Activated CD4-positive, alpha-beta T cell treated with anti-CD3 and anti-CD28 coated beads, Interleukin-2, amount 10 ng/mL, durations not matched to agents 7 days and 5 days (primary cell): Measurements from ENCODE around the gene TMEM183A. TPM values are rescaled to one million over a fixed set of nuclear protein-coding genes. Genes with fewer than 3 reads are reported as not detected.

Experiments used
- CTCF ChIA-PET: fragments of 350-600 bp; sonication (Branson Sonifier 250); formaldehyde crosslinking; loops from one replicate; lab custom pipeline; 2021; ENCODE audit warnings: antibody characterized with exemption; lab: Charles Lee
- POLR2A ChIA-PET: fragments of 350-600 bp; sonication (Branson Sonifier 250); formaldehyde crosslinking; loops from one replicate; lab custom pipeline; 2021; ENCODE audit warnings: antibody characterized with exemption; lab: Charles Lee
- DNase-seq: peaks from one replicate; pipeline ENCODE4 v3.0.0-alpha.2; 2020
- H3K27ac Mint-ChIP-seq: one replicate; pipeline ENCODE4 v1.8.0; 2021; ENCODE audit warnings: mild to moderate bottlenecking, moderate library complexity, mixed read lengths
- H3K27me3 Mint-ChIP-seq: one replicate; pipeline ENCODE4 v1.8.0; 2021; ENCODE audit warnings: mixed read lengths
- H3K36me3 Mint-ChIP-seq: one replicate; pipeline ENCODE4 v1.8.0; 2021; ENCODE audit warnings: low read depth, mixed read lengths
- H3K4me1 Mint-ChIP-seq: one replicate; pipeline ENCODE4 v1.8.0; 2021; ENCODE audit warnings: mixed read lengths
- H3K4me3 Mint-ChIP-seq: one replicate; pipeline ENCODE4 v1.8.0; 2021; ENCODE audit warnings: mild to moderate bottlenecking, moderate library complexity, mixed read lengths
- H3K9me3 Mint-ChIP-seq: one replicate; pipeline ENCODE4 v1.8.0; 2021; ENCODE audit warnings: mixed read lengths
- total RNA-seq, 2 experiments: library from RNA; stranded (reverse); gene quantifications; one replicate each; pipeline ENCODE4 v1.2.3, GENCODE V29; 2021

Gene TMEM183A
- total RNA-seq, 2 experiments from 2014 or later: 68.3 to 72.2 TPM

DNA sequence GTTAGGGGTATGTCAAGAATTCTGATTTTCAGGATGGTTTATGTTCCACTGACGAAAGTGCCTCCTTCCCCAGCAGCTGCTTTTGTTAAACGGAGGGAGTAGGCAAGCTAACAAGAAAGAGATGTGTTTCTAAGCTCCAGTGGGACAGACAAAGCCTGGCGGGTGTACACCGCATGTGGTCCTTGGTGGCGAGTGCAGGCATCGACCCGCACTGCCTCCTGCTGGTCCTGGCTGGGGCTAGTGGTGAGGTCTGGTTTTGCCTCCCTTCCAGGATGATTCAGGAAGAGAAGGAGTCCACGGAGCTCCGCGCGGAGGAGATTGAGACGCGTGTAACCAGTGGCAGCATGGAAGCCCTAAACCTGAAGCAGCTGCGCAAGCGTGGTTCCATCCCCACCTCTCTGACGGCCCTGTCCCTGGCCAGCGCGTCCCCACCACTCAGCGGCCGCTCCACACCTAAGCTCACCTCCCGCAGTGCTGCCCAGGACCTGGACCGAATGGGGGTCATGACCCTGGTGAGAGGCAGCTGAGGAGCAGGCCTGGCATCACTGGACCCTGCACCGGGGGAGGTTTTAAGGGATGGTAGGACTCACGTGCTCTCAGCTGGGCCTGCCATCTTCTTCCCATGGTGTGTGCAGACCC is 48.1 kb downstream of the TMEM183A start:
- H3K36me3 Mint-ChIP-seq: peaks cover 1% of the 10 kb centered on the region
- no peak for DNase-seq
- CTCF ChIA-PET: interaction anchor here (0.8 to 1.9 kb wide), 4 partner anchors 10 to 63 kb away, joined by 3 to 7 read pairs (median 4); no protein-coding TSS in a partner anchor
- H3K27ac Mint-ChIP-seq: no peak overlapping the region
- H3K4me1 Mint-ChIP-seq: no peaks in the 10 kb centered on the region
- H3K4me3 Mint-ChIP-seq: no peak overlapping the region
- POLR2A ChIA-PET: no interaction called here
- H3K9me3 Mint-ChIP-seq: no peaks in the 10 kb centered on the region
- H3K27me3 Mint-ChIP-seq: no peaks in the 10 kb centered on the region

DNA sequence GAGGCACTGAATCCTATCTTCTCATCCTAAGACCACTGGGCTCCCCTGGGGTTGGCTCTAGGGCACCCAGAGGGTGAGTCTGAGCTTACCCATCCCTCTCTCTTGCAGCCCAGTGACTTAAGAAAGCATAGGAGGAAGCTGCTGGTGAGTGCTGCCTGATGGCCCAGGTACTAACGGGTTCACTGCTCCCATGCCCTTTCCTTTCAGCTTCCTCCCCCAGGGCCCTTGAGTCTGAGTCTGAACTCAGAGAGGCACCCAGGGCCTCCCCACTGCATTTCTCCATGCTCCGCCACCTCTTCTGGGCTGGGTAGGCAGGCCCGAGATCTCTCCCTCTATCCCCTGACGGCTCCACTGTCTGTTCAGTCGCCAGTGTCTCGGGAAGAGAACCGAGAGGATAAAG is 48.8 kb downstream of the TMEM183A start:
- Mint-ChIP-seq H3K9me3 (no peaks in the 10 kb centered on the region), H3K27me3 (no peaks in the 10 kb centered on the region), H3K4me1 (no peaks in the 10 kb centered on the region), H3K27ac (no peak overlapping the region), H3K4me3 (no peak overlapping the region), H3K36me3 (peaks cover 1% of the 10 kb centered on the region)
- no peak for DNase-seq
- CTCF ChIA-PET: interaction anchor here (1.2 to 1.4 kb wide), 2 partner anchors 16 to 62 kb away, joined by 3 to 4 read pairs; no protein-coding TSS in a partner anchor
- POLR2A ChIA-PET: no interaction called here

DNA sequence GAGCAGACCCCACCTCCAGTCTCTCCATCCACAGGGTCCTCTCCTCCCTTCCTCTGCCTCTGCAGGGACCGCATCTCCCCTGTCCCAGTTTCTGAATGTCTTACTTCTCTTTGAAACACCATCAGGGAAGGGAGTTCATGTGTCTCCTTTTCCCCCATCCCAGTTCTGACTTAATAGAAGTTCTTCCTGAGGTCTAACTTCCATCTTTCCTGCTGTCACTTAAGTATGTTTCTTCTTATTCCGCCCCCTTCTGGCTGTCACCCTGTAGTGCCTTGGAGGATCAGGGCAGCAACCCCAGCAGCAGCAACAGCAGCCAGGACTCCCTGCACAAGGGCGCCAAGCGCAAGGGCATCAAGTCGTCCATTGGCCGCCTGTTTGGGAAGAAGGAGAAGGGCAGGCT is 49.3 kb downstream of the TMEM183A start:
- peaks cover 1% of the 10 kb centered on the region for H3K36me3 Mint-ChIP-seq
- CTCF ChIA-PET: interaction anchor here (1.2 to 1.5 kb wide), 3 partner anchors 16 to 61 kb away, joined by 3 to 4 read pairs (median 3); no protein-coding TSS in a partner anchor

DNA sequence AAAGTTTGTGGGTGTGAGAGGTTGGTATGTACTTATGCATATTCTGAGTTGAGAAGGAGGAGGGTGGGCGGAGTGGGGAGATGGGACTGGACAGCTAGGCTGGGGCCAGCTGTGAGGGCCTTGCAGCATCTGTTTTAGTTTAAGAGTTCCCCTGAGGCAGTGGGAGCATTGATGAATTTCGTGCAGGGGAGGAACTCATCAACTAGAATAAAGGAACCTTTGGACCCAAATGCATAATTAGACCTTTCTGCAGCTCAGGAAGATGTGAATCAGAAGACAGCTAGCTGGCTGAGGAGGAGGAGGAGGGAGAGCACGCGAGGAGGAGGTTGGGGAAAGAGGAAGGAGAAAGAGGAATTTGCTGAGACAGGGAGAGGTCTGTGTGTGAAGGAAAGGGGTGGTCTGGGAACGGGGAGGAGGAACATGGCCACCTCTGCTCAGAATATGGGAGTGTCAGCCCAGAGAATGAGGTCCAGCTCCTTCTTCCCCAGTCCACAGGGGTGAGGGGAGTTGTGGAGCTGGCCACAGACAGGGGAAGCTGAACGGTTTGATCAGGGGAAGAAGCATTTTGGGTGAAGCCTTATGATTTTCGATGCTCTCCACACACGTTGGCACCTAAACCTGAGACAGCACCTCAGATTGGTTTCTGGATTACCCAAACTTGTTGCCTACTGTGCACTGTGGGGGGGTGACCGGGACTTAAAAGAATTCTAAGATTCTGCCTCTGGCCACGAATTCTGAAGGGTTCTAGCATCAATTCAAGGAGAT is 50.9 kb downstream of the TMEM183A start:
- Mint-ChIP-seq H3K36me3 (peaks cover 1% of the 10 kb centered on the region), H3K9me3 (no peaks in the 10 kb centered on the region), H3K4me1 (peaks cover 2% of the 10 kb centered on the region), H3K27me3 (no peaks in the 10 kb centered on the region), H3K27ac (no peak overlapping the region), H3K4me3 (no peak overlapping the region)
- ChIA-PET POLR2A (no interaction called here), CTCF (interaction anchor here (1.5 kb wide), 1 partner anchor 15 kb away, joined by 3 read pairs; no protein-coding TSS in a partner anchor)
- no peak for DNase-seq

More for the DNA sequence above, 49.3 kb downstream of the TMEM183A start:
- Mint-ChIP-seq H3K4me3 (no peak overlapping the region), H3K27me3 (no peaks in the 10 kb centered on the region), H3K9me3 (no peaks in the 10 kb centered on the region), H3K4me1 (no peaks in the 10 kb centered on the region), H3K27ac (no peak overlapping the region)
- POLR2A ChIA-PET: no interaction called here
- DNase-seq: no peak

DNA sequence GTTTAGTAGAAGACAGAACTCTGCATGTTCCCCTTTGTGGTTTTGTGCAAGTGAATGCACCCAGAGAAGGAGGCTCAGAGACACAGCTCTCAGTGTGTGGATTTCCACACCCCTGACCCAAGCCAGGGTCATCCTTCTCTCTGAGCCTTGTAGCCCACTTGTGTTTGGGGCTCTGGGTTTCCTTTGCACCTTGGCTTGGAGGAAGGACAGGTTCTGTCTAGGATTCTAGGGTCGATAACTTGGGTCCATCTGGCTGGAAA is 51.4 kb downstream of the TMEM183A start:
- POLR2A ChIA-PET: no interaction called here
- Mint-ChIP-seq H3K4me3 (no peak overlapping the region), H3K4me1 (peaks cover 3% of the 10 kb centered on the region), H3K9me3 (no peaks in the 10 kb centered on the region), H3K27ac (no peak overlapping the region), H3K36me3 (peaks cover 1% of the 10 kb centered on the region), H3K27me3 (no peaks in the 10 kb centered on the region)
- CTCF ChIA-PET: no interaction called here
- no peak for DNase-seq

DNA sequence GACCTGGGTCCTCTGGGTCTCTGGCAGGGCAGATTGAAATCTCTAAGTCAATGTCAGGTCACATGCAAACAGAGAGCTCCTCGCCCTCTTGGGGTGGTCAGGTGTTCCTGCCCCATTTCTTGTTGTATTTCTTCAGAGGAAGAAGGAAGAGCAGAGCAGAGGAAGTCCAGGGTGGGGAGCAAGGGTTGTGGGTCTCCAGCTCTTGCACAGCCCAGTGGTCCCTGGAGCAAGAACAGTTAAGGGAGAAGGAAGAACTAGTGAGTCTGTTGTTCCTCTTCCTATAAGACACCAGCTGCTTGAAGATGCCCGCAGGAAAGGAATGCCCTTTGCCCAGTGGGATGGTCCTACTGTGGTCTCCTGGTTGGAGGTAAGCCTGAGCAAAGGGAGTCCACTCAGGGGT is 52.3 kb downstream of the TMEM183A start:
- ChIA-PET CTCF (no interaction called here), POLR2A (no interaction called here)
- H3K27ac Mint-ChIP-seq: no peak overlapping the region
- peaks cover 1% of the 10 kb centered on the region for H3K36me3 Mint-ChIP-seq
- DNase-seq: no peak
- H3K4me1 Mint-ChIP-seq: peaks cover 3% of the 10 kb centered on the region
- H3K9me3 Mint-ChIP-seq: no peaks in the 10 kb centered on the region
- H3K27me3 Mint-ChIP-seq: no peaks in the 10 kb centered on the region
- no peak overlapping the region for H3K4me3 Mint-ChIP-seq

DNA sequence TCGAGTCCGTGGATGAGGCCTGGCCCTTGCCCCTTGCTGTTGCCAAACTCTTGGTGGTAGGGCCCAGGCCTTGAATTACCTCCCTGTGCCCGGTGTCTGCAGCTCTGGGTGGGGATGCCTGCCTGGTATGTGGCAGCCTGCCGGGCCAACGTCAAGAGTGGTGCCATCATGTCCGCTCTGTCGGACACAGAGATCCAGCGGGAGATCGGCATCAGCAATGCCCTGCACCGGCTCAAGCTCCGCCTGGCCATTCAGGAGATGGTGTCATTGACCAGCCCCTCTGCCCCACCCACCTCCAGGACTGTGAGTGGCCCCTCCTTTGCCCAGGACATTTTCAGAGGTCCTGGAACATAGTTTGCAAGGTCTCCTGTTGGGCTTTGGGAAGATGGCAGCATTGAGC is 52.9 kb downstream of the TMEM183A start:
- Mint-ChIP-seq H3K9me3 (no peaks in the 10 kb centered on the region), H3K36me3 (peaks cover 1% of the 10 kb centered on the region), H3K27ac (no peak overlapping the region), H3K4me1 (peaks cover 3% of the 10 kb centered on the region), H3K4me3 (no peak overlapping the region), H3K27me3 (no peaks in the 10 kb centered on the region)
- POLR2A ChIA-PET: no interaction called here
- CTCF ChIA-PET: interaction anchor here (1.6 kb wide), 1 partner anchor 24 kb away, joined by 5 read pairs; no protein-coding TSS in a partner anchor
- no peak for DNase-seq

DNA sequence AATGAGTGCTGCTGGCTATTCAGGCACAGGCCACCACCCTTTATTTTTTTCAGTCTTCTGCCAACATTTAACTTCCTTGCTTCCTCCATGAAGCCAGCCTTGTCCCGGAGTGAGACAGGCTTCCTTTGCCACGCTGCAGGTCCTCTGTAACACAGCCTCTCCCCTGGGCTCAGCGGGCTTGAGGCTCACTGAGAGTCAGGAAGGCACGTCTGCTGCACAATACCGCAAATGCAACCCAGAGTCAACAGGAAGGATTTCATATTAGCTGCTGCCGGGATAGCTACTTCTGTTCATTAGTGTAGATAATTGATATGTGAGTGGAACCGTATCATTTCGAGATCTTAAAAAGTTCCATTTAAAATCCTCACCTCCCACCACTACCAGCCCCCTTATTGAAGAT is 56.1 kb downstream of the TMEM183A start:
- POLR2A ChIA-PET: no interaction called here
- peaks cover 1% of the 10 kb centered on the region for H3K36me3 Mint-ChIP-seq
- H3K27ac Mint-ChIP-seq: no peak overlapping the region
- H3K4me1 Mint-ChIP-seq: peaks cover 3% of the 10 kb centered on the region
- CTCF ChIA-PET: interaction anchor here (1.4 to 2.0 kb wide), 2 partner anchors 21 to 23 kb away, joined by 3 to 8 read pairs; no protein-coding TSS in a partner anchor
- H3K9me3 Mint-ChIP-seq: no peaks in the 10 kb centered on the region
- no peaks in the 10 kb centered on the region for H3K27me3 Mint-ChIP-seq
- no peak overlapping the region for H3K4me3 Mint-ChIP-seq
- no peak for DNase-seq

DNA sequence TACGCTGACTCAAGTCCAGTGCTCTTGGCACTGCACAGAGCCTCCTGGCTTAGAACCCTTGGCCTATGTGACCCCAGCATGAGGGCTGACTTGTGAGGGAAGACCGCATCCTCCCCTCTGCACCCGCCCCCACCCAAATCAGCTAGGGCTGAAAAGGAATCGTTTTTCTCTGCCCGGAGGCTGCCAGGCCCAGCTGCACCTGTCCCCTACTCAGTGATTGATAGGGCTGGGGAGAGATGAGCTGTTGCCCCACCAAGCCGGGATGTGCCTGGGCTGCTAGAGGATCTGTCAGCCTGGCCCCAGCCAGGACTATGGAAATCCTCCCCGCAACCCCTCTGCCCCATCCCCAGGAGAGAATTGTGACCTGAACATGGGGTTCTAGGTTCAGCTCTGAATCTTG is 58.0 kb downstream of the TMEM183A start:
- Mint-ChIP-seq H3K4me3 (no peak overlapping the region), H3K27me3 (no peaks in the 10 kb centered on the region), H3K36me3 (no peaks in the 10 kb centered on the region), H3K9me3 (no peaks in the 10 kb centered on the region), H3K4me1 (peaks cover 3% of the 10 kb centered on the region), H3K27ac (no peak overlapping the region)
- ChIA-PET POLR2A (no interaction called here), CTCF (interaction anchor here (1.4 to 2.3 kb wide), 3 partner anchors 11 to 19 kb away, joined by 6 to 7 read pairs (median 7); no protein-coding TSS in a partner anchor)
- no peak for DNase-seq

DNA sequence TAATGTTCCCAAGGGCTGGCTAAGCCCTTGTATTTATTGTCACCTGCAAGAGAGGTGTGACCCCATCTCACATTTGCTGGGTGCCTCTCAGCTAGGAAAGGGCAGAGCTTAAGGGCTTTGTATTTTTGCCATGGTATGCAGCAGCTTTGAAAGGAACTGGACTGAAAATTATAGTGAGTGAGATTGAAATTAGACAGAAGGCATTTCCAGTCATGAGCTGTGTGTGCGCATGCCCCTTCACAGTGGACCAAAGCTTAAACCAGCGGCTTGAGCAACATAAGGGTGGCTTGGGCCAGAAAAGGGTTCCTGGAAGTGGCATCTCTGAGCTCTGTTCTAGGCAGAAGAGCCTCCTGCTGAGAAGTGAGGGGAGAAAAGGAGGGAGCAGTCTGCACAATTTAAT is 58.8 kb downstream of the TMEM183A start:
- peaks cover 3% of the 10 kb centered on the region for H3K4me1 Mint-ChIP-seq
- H3K9me3 Mint-ChIP-seq: no peaks in the 10 kb centered on the region
- no peak for DNase-seq
- ChIA-PET POLR2A (no interaction called here), CTCF (interaction anchor here (1.0 to 2.3 kb wide), 5 partner anchors 11 to 27 kb away, joined by 3 to 7 read pairs (median 6); no protein-coding TSS in a partner anchor)
- no peak overlapping the region for H3K27ac Mint-ChIP-seq
- H3K27me3 Mint-ChIP-seq: no peaks in the 10 kb centered on the region
- H3K36me3 Mint-ChIP-seq: no peaks in the 10 kb centered on the region
- no peak overlapping the region for H3K4me3 Mint-ChIP-seq

DNA sequence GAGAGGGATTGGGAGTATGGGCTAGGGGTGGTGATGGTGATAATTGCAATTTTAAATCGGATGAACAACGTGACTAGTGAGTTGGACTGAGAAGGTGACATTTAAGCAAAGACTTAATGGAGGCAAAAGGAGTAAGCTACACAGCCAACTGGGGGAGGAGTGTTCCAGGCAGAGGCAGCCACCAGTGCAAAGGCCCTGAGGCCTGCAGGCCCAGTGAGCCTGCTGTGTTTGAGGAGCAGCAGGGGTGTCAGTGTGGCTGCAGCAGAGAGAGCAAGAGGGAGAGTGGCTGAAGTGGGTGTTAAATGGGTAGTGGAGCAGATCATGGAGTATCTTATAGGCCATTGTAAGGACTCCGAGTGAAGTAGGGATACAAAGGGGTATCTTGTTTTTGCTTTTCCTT is 59.8 kb downstream of the TMEM183A start:
- H3K27ac Mint-ChIP-seq: no peak overlapping the region
- ChIA-PET CTCF (interaction anchor here (1.0 to 2.3 kb wide), 4 partner anchors 10 to 28 kb away, joined by 3 to 7 read pairs (median 6); no protein-coding TSS in a partner anchor), POLR2A (no interaction called here)
- peaks cover 2% of the 10 kb centered on the region for H3K36me3 Mint-ChIP-seq
- no peak for DNase-seq
- no peaks in the 10 kb centered on the region for H3K27me3 Mint-ChIP-seq
- H3K4me1 Mint-ChIP-seq: peaks cover 3% of the 10 kb centered on the region
- H3K9me3 Mint-ChIP-seq: no peaks in the 10 kb centered on the region
- no peak overlapping the region for H3K4me3 Mint-ChIP-seq

DNA sequence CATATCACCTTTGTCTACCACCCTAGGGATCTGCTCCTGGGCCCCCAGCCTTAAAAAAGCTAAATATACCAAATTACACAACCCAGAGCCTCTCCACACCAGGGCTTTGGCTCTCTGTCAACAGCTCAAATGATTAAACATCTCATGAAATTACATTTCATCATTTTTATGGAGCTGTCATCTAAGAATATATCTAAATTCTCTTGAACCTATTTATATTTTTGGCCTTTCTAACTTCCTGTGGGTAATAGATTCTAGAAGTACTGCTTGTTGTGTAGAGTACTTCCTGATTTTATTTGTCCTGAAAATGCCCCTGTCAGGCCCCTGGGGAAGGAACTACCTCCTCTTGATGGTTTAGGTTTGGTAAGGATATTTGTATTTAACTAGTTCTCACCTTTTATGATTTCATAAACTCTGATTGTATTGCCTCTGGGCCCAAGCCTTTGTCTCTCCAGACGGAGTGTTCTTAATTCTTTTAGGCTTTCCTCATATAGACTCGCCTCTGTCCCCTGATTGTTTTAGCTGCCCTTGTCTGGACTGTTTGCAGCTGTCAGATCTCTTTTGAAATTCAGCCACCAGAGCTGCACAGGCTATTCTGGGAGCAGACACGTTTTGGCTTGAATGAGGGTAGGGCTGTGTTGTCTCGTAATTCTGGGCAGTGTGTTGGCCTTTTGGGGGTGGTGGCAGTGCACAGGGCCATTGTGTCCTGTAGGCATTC is 62.0 kb downstream of the TMEM183A start:
- POLR2A ChIA-PET: no interaction called here

More for the DNA sequence above, 62.0 kb downstream of the TMEM183A start:
- CTCF ChIA-PET: no interaction called here
- Mint-ChIP-seq H3K4me1 (no peaks in the 10 kb centered on the region), H3K9me3 (no peaks in the 10 kb centered on the region), H3K36me3 (peaks cover 2% of the 10 kb centered on the region), H3K27ac (no peak overlapping the region), H3K4me3 (no peak overlapping the region), H3K27me3 (peaks cover 9% of the 10 kb centered on the region)
- no peak for DNase-seq
